ENCODE results near the gene POLD4.
A peak's percentile ranks its signal among the peaks of the same experiment; 100 is the strongest.

The POLD4 gene

GRCh38 chr11:67371189-67371910 is 18.0 kb upstream of the POLD4 start:
- DNase-seq (ENCODE audit: low read depth in 2 of 2), result no peak

GRCh38 chr11:67370351-67371076 is 17.2 kb upstream of the POLD4 start:
- DNase-seq (ENCODE audit: low read depth in 2 of 2), result no peak

GRCh38 chr11:67369801-67370284 is 16.5 kb upstream of the POLD4 start:
- no peak for DNase-seq (ENCODE audit: low read depth in 2 of 2)

GRCh38 chr11:67369275-67369674 is 15.9 kb upstream of the POLD4 start:
- no peak for DNase-seq (ENCODE audit: low read depth in 2 of 2)

- DNase-seq (ENCODE audit: low read depth in 2 of 2), result no peak
Measured at GRCh38 chr11:67368621-67369020, 15.3 kb upstream of the POLD4 start.

GRCh38 chr11:67367761-67368227 is 14.4 kb upstream of the POLD4 start:
- DNase-seq (ENCODE audit: low read depth in 2 of 2), result no peak

- DNase-seq (ENCODE audit: low read depth in 2 of 2), result no peak
Measured at GRCh38 chr11:67366961-67367760, 13.8 kb upstream of the POLD4 start.

- no peak for DNase-seq (ENCODE audit: low read depth in 2 of 2)
Measured at GRCh38 chr11:67366546-67366945, 13.2 kb upstream of the POLD4 start.

- no peak for DNase-seq (ENCODE audit: low read depth in 2 of 2)
Measured at GRCh38 chr11:67365736-67366444, 12.5 kb upstream of the POLD4 start.

- no peak for DNase-seq (ENCODE audit: low read depth in 2 of 2)
Measured at GRCh38 chr11:67364783-67365722, 11.7 kb upstream of the POLD4 start.

- DNase-seq (ENCODE audit: low read depth in 2 of 2), result no peak
Measured at GRCh38 chr11:67364169-67364568, 10.8 kb upstream of the POLD4 start.

- DNase-seq (ENCODE audit: low read depth in 2 of 2), result no peak
Measured at GRCh38 chr11:67357831-67358670, 4.7 kb upstream of the POLD4 start.

- peak; percentile 39 to 51 for DNase-seq (ENCODE audit: low read depth in 2 of 2)
Measured at GRCh38 chr11:67356864-67357561, 3.7 kb upstream of the POLD4 start.

GRCh38 chr11:67356387-67356863 is 3.1 kb upstream of the POLD4 start:
- DNase-seq (ENCODE audit: low read depth in 2 of 2), result no peak

- no peak for DNase-seq (ENCODE audit: low read depth in 2 of 2)
Measured at GRCh38 chr11:67355794-67356386, 2.5 kb upstream of the POLD4 start.

GRCh38 chr11:67355023-67355793 is 1.9 kb upstream of the POLD4 start:
- DNase-seq (ENCODE audit: low read depth in 2 of 2), result no peak
